Measurements from ENCODE around the gene CLEC16A. TPM values are rescaled to one million over a fixed set of nuclear protein-coding genes. Genes with fewer than 3 reads are reported as not detected.

Gene CLEC16A
- total and polyA plus RNA-seq, 9 of the 15 experiments (the other 6 are each of a cell fraction or from before 2014, with no cell fraction given) = 1.00 to 22.3 (median 10.0) TPM

GRCh38 chr16:11101695-11102522 lies 157.5 kb downstream of the CLEC16A start (continued):
- no peak for TF ChIP-seq BRF2 (IDR thresholded peaks at IDR 0.05; ENCODE audit: borderline replicate concordance, insufficient read depth, insufficient read length)
- peak; percentile 66 for TF ChIP-seq VEZF1 (CRISPR knock-in tag; IDR thresholded peaks at IDR 0.05)
- peak; percentile 93 for TF ChIP-seq HDAC3 (IDR thresholded peaks at IDR 0.05; ENCODE audit: borderline replicate concordance, partially characterized antibody)
- peak; percentile 82 for TF ChIP-seq ZNF584 (CRISPR knock-in tag; IDR thresholded peaks at IDR 0.05; ENCODE audit: low read depth)
- peak; percentile 73; the same call in 1 of the 2 replicates for TF ChIP-seq HEY1 (CRISPR knock-in tag; IDR thresholded peaks at IDR 0.05; ENCODE audit: borderline replicate concordance)
- TF ChIP-seq PBX2 (CRISPR knock-in tag; IDR thresholded peaks at IDR 0.05; ENCODE audit: low read depth) = no peak
- TF ChIP-seq PBX2 (tag; conservative IDR thresholded peaks at IDR 0.05; ENCODE audit: low read depth) = peak; percentile 72
- no peak for TF ChIP-seq ZNF212 (CRISPR knock-in tag; IDR thresholded peaks at IDR 0.05)
- no peak; the same call in 1 of the 2 replicates for TF ChIP-seq ZNF583 (CRISPR knock-in tag; IDR thresholded peaks at IDR 0.05)
- TF ChIP-seq SNRNP70 (optimal IDR thresholded peaks at IDR 0.05; ENCODE audit: low read depth, low read length) = no peak
- no peak for TF ChIP-seq MLLT1 (IDR thresholded peaks at IDR 0.05)
- peak in 1 of 2 experiments; percentile 96; a peak in 3 of 4 replicates for TF ChIP-seq TBL1XR1 (IDR thresholded peaks at IDR 0.05; ENCODE audit: low read length in 2 of 2)
- 0 out of 2 replicates have a peak, but pooled peaks have one; percentile 21 for TF ChIP-seq DIDO1 (tag; IDR thresholded peaks at IDR 0.05; ENCODE audit: low read depth)
- peak; percentile 87 for TF ChIP-seq SMAD4 (CRISPR knock-in tag; conservative IDR thresholded peaks at IDR 0.05)
- TF ChIP-seq CEBPG (CRISPR knock-in tag; IDR thresholded peaks at IDR 0.05) = peak; percentile 51; the same call in 1 of the 2 replicates
- TF ChIP-seq CEBPG (tag; conservative IDR thresholded peaks at IDR 0.05 in 1 of 2, IDR thresholded peaks at IDR 0.05 in 1 of 2) = peak; percentile 77 to 89
- TF ChIP-seq TOE1 (IDR thresholded peaks at IDR 0.05; ENCODE audit: borderline replicate concordance) = peak; percentile 78; the same call in 1 of the 2 replicates
- no peak for TF ChIP-seq TOE1 (CRISPR knock-in tag; IDR thresholded peaks at IDR 0.05; ENCODE audit: borderline replicate concordance, low read depth)

All from K562 (cell line).